ENCODE results near the gene IL1RAPL2. TPM values are rescaled to one million over a fixed set of nuclear protein-coding genes. Genes with fewer than 3 reads are reported as not detected.

IL1RAPL2 gene
- total and polyA plus RNA-seq, 2 of the 4 experiments (the other 2 are of a cell fraction): 0.03 TPM; not detected in 1

- no peak overlapping the region for H2AK5ac ChIP-seq (ENCODE audit: low read depth, low read length)
- H2BK15ac ChIP-seq (ENCODE audit: low read depth, low read length): no peak overlapping the region
- H3K36me3 ChIP-seq (ENCODE audit: control insufficient read depth, insufficient read depth, low read length): no peaks in the 10 kb centered on the region
- no peak overlapping the region for H4K91ac ChIP-seq (ENCODE audit: insufficient read depth, low read depth, low read length)
- no peak overlapping the region for H3K14ac ChIP-seq (replicated peaks; ENCODE audit: low read depth, low read length)
- no CpG with 5 or more reads among the region's 1 CpG for WGBS, 2 experiments (ENCODE audit: extremely low coverage in 2 of 2, insufficient read length in 1 of 2)
- H4K8ac ChIP-seq (ENCODE audit: low read depth in 2 of 2, low read length in 2 of 2): no peak overlapping the region
- no peaks in the 10 kb centered on the region for H3K79me1 ChIP-seq (ENCODE audit: low read depth in 1 of 2, low read length in 2 of 2)
- no peak overlapping the region for H3K18ac ChIP-seq (ENCODE audit: low read depth, low read length)
- dilution Hi-C loops (cut with HindIII; ENCODE audit: low sequenced_read_pairs, unreplicated experiment) (no loop called here), in situ Hi-C loops (cut with MboI; ENCODE audit: low sequenced_read_pairs) (no loop called here), intact Hi-C loops (cut with micrococcal nuclease) (no loop called here)
- H3K4me3 ChIP-seq (ENCODE audit: insufficient read depth, low read depth, low read length): no peak overlapping the region
- no peak overlapping the region for H3K27ac ChIP-seq (ENCODE audit: insufficient read depth, low read length)
- H3K4me1 ChIP-seq (ENCODE audit: control insufficient read depth, insufficient read depth, low read length): no peaks in the 10 kb centered on the region
- no peak for ATAC-seq (ENCODE audit: low read depth)
- BruUV-seq (replicated peaks): no TSS peak
- H3K27me3 ChIP-seq (ENCODE audit: control insufficient read depth, insufficient read depth, low read length): no peaks in the 10 kb centered on the region; the same call in 1 of the 2 replicates
- no peak overlapping the region for H3K56ac ChIP-seq (ENCODE audit: extremely low read depth, insufficient read depth, low read length)
- TF ChIP-seq, protein P1, sequence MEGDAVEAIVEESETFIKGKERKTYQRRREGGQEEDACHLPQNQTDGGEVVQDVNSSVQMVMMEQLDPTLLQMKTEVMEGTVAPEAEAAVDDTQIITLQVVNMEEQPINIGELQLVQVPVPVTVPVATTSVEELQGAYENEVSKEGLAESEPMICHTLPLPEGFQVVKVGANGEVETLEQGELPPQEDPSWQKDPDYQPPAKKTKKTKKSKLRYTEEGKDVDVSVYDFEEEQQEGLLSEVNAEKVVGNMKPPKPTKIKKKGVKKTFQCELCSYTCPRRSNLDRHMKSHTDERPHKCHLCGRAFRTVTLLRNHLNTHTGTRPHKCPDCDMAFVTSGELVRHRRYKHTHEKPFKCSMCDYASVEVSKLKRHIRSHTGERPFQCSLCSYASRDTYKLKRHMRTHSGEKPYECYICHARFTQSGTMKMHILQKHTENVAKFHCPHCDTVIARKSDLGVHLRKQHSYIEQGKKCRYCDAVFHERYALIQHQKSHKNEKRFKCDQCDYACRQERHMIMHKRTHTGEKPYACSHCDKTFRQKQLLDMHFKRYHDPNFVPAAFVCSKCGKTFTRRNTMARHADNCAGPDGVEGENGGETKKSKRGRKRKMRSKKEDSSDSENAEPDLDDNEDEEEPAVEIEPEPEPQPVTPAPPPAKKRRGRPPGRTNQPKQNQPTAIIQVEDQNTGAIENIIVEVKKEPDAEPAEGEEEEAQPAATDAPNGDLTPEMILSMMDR (conservative IDR thresholded peaks at IDR 0.05; ENCODE audit: low read depth, low read length): no peak
- TF ChIP-seq RFX5 (IDR thresholded peaks at IDR 0.05; ENCODE audit: low read depth, low read length) (no peak), MXI1 (IDR thresholded peaks at IDR 0.05; ENCODE audit: borderline replicate concordance, low read depth, low read length) (no peak), CEBPB (IDR thresholded peaks at IDR 0.05; ENCODE audit: low read depth, low read length) (no peak), RAD21 (IDR thresholded peaks at IDR 0.05; ENCODE audit: low read length) (no peak), RCOR1 (IDR thresholded peaks at IDR 0.05; ENCODE audit: insufficient replicate concordance, low read length) (no peak), FOS (IDR thresholded peaks at IDR 0.05; ENCODE audit: low read depth, low read length) (no peak), USF2 (IDR thresholded peaks at IDR 0.05; ENCODE audit: low read depth, low read length) (no peak), SMC3 (IDR thresholded peaks at IDR 0.05; ENCODE audit: low read depth, low read length) (no peak)
- H4K5ac ChIP-seq (ENCODE audit: low read depth, low read length): no peak overlapping the region
- DNase-seq: peak; percentile 20
- H2AK9ac ChIP-seq (replicated peaks; ENCODE audit: low read depth, low read length, poor library complexity): no peak overlapping the region
- ChIA-PET POLR2A (ENCODE audit: unreplicated experiment) (no interaction called here), CTCF (interaction anchor here (1.0 kb wide), 1 partner anchor 11 kb away, joined by 3 read pairs; no protein-coding TSS in a partner anchor)
- H2AFZ ChIP-seq (replicated peaks; ENCODE audit: low read length, poor library complexity): no peak overlapping the region
- no peak overlapping the region for H2BK20ac ChIP-seq (ENCODE audit: low read depth, low read length)
- H3K4ac ChIP-seq (ENCODE audit: low read depth, low read length): no peak overlapping the region
- no peak overlapping the region for H2BK120ac ChIP-seq (ENCODE audit: low read depth, low read length)
- no peak overlapping the region for H3K4me2 ChIP-seq (ENCODE audit: low read depth, low read length)
- no peak overlapping the region for H3K23ac ChIP-seq (ENCODE audit: low read depth, low read length)
- no peak overlapping the region for H3K9ac ChIP-seq (ENCODE audit: low read depth, low read length)
- no peak overlapping the region for H2BK5ac ChIP-seq (ENCODE audit: low read depth, low read length, poor library complexity, severe bottlenecking)
- H3K9me3 ChIP-seq (ENCODE audit: control insufficient read depth, insufficient read depth, low read length): no peaks in the 10 kb centered on the region
- H3K9me1 ChIP-seq (ENCODE audit: insufficient read depth, low read length): no peaks in the 10 kb centered on the region
- H4K20me1 ChIP-seq (ENCODE audit: insufficient read depth, low read length): no peaks in the 10 kb centered on the region
Measured at GRCh38 chrX:105564501-105564900, 998.5 kb downstream of the IL1RAPL2 start.
